ENCODE results near the gene CLDN1. TPM values are rescaled to one million over a fixed set of nuclear protein-coding genes. Genes with fewer than 3 reads are reported as not detected.

CLDN1 gene
- total and polyA plus RNA-seq, 2 of the 8 experiments (the other 6 are each of a cell fraction or from before 2014, with no cell fraction given), result 3.1 to 6.1 TPM

GRCh38 chr3:190340071-190340470 is 17.8 kb upstream of the CLDN1 start:
- ChIA-PET CTCF (ENCODE audit: partially characterized antibody) (no interaction called here), POLR2A (ENCODE audit: partially characterized antibody) (no interaction called here)
- H3K4me2 ChIP-seq (ENCODE audit: insufficient read depth in 1 of 2, low read depth in 2 of 2, low read length in 2 of 2), result no peak overlapping the region
- no peak overlapping the region for H2BK12ac ChIP-seq (ENCODE audit: low read depth, low read length)
- H2BK120ac ChIP-seq (replicated peaks; ENCODE audit: low read depth, low read length), result no peak overlapping the region
- no peak overlapping the region for H2BK5ac ChIP-seq (ENCODE audit: low read depth, low read length)
- H4K20me1 ChIP-seq (replicated peaks in 1 of 2; ENCODE audit: control insufficient read depth in 1 of 2, insufficient read depth in 2 of 2, low read length in 2 of 2), result no peaks in the 10 kb centered on the region
- no peaks in the 10 kb centered on the region for H3K36me3 ChIP-seq (ENCODE audit: control insufficient read depth in 2 of 4, insufficient read depth in 4 of 4, low read length in 3 of 4)
- H3K23me2 ChIP-seq (ENCODE audit: low read depth, low read length), result no peaks in the 10 kb centered on the region
- H4K8ac ChIP-seq (ENCODE audit: extremely low read depth, insufficient read depth, low read length), result no peak overlapping the region
- 90% methylated on average over 2 of the region's 2 CpGs; no CpG with 5 or more reads in 1 of the 2 experiments for WGBS, 2 experiments (ENCODE audit: extremely low coverage in 1 of 2, insufficient coverage in 1 of 2, insufficient read length in 1 of 2, insufficient replicate concordance in 2 of 2, low coverage in 1 of 2, low lambda C conversion rate in 2 of 2, missing lambda C conversion rate in 1 of 2)
- no peaks in the 10 kb centered on the region for H3K4me1 ChIP-seq (replicated peaks in 1 of 4; ENCODE audit: control insufficient read depth in 3 of 4, insufficient read depth in 4 of 4, low read length in 3 of 4)
- H3K9ac ChIP-seq (replicated peaks in 1 of 4; ENCODE audit: extremely low read depth in 1 of 4, low read depth in 3 of 4, low read length in 3 of 4), result no peak overlapping the region
- no peaks in the 10 kb centered on the region for H3K79me1 ChIP-seq (ENCODE audit: low read depth, low read length)
- DNase-seq (ENCODE audit: low read depth in 1 of 2, low spot score in 2 of 2) (no peak), FAIRE-seq (no peak)
- H3K14ac ChIP-seq (ENCODE audit: insufficient read length), result no peak overlapping the region
- no peak overlapping the region for H2BK15ac ChIP-seq (ENCODE audit: low read length)
- no peak overlapping the region for H2AK5ac ChIP-seq (ENCODE audit: low read depth, low read length)
- H3K79me2 ChIP-seq (ENCODE audit: control insufficient read depth in 1 of 2, insufficient read depth in 2 of 2, low read length in 2 of 2), result no peaks in the 10 kb centered on the region
- H2BK20ac ChIP-seq (ENCODE audit: low read length), result no peak overlapping the region
- H2AFZ ChIP-seq (ENCODE audit: low read length), result no peak overlapping the region
- no peak overlapping the region for H3K56ac ChIP-seq (replicated peaks; ENCODE audit: insufficient read length, low read depth, low read length)
- H3K27ac ChIP-seq (ENCODE audit: low read depth, low read length), result no peak overlapping the region
- H3K23ac ChIP-seq (ENCODE audit: insufficient read length), result no peak overlapping the region
- H3K4ac ChIP-seq (replicated peaks; ENCODE audit: insufficient read length, low read depth, low read length), result no peak overlapping the region
- H4K5ac ChIP-seq (ENCODE audit: insufficient read length, low read depth, low read length), result no peak overlapping the region
- H4K91ac ChIP-seq (replicated peaks; ENCODE audit: insufficient read length, low read length), result no peak overlapping the region
- H3K9me3 ChIP-seq (ENCODE audit: insufficient read depth in 2 of 2, low read depth in 1 of 2, low read length in 1 of 2), result no peaks in the 10 kb centered on the region
- no peak overlapping the region for H3K4me3 ChIP-seq (ENCODE audit: extremely low read depth in 1 of 4, insufficient read depth in 2 of 4, low read depth in 3 of 4, low read length in 4 of 4)
- no peak overlapping the region for H3K18ac ChIP-seq (ENCODE audit: extremely low read depth, low read length)
- no peaks in the 10 kb centered on the region for H3K27me3 ChIP-seq (replicated peaks in 1 of 4; ENCODE audit: control insufficient read depth in 3 of 4, extremely low read depth in 1 of 4, insufficient read depth in 3 of 4, low read length in 3 of 4)
- TF ChIP-seq CEBPB (IDR thresholded peaks at IDR 0.05; ENCODE audit: low read depth, low read length), result no peak
- TF ChIP-seq ATF2 (IDR thresholded peaks at IDR 0.05; ENCODE audit: low read length), result no peak
- no peak for TF ChIP-seq TEAD4 (IDR thresholded peaks at IDR 0.05; ENCODE audit: low read depth, low read length)
- TF ChIP-seq EGR1 (IDR thresholded peaks at IDR 0.05; ENCODE audit: borderline replicate concordance, low read depth, low read length), result no peak
- TF ChIP-seq RXRA (IDR thresholded peaks at IDR 0.05; ENCODE audit: insufficient read depth, low read depth, low read length), result no peak
- no peak for TF ChIP-seq ASH2L (IDR thresholded peaks at IDR 0.05; ENCODE audit: low read length)
- no peak for TF ChIP-seq SAP30 (IDR thresholded peaks at IDR 0.05; ENCODE audit: insufficient read depth, insufficient replicate concordance, low read length)
- no peak for TF ChIP-seq TCF12 (IDR thresholded peaks at IDR 0.05; ENCODE audit: low read depth, low read length)
- TF ChIP-seq MAX (IDR thresholded peaks at IDR 0.05), result no peak
- no peak for TF ChIP-seq CBX5 (IDR thresholded peaks at IDR 0.05; ENCODE audit: low read depth, low read length)
- no peak for TF ChIP-seq HDAC2 (IDR thresholded peaks at IDR 0.05; ENCODE audit: borderline replicate concordance in 1 of 2, low read depth in 2 of 2, low read length in 2 of 2)
- no peak for TF ChIP-seq KDM5A (IDR thresholded peaks at IDR 0.05; ENCODE audit: low read length)
- no peak for TF ChIP-seq CHD2 (IDR thresholded peaks at IDR 0.05; ENCODE audit: low read length)
- TF ChIP-seq CBX8 (IDR thresholded peaks at IDR 0.05; ENCODE audit: borderline replicate concordance, low read depth, low read length), result no peak

All from H1 (cell line).